ENCODE results near the gene ABHD15.

- TF ChIP-seq RARB (CRISPR knock-in tag; IDR thresholded peaks at IDR 0.05): no peak
- no peak for TF ChIP-seq BACH2 (CRISPR knock-in tag; IDR thresholded peaks at IDR 0.05; ENCODE audit: borderline replicate concordance)
- TF ChIP-seq PATZ1 (CRISPR knock-in tag; IDR thresholded peaks at IDR 0.05; ENCODE audit: borderline replicate concordance): no peak
- TF ChIP-seq ZC3H10 (CRISPR knock-in tag; IDR thresholded peaks at IDR 0.05): no peak
- no peak for TF ChIP-seq PPARA (CRISPR knock-in tag; IDR thresholded peaks at IDR 0.05; ENCODE audit: borderline replicate concordance)
Measured at GRCh38 chr17:29593591-29594518, 27.0 kb upstream of the ABHD15 start.

Data from SK-N-SH treated with all-trans-retinoic acid at 6 μM for 48 hours (cell line).